SK-N-SH treated with all-trans-retinoic acid at 6 μM for 48 hours (cell line): ENCODE data around the gene VDAC1.

ENCODE experiments used
- ESRRG ChIP-seq: fragments of 250-450 bp; sonication (Bioruptor Pico); IDR thresholded peaks from 2 replicates; pipeline ENCODE4 v1.6.1; 2021; ENCODE audit warnings: mild to moderate bottlenecking
- GLIS3 ChIP-seq: fragments of 250-450 bp; sonication (Bioruptor Pico); IDR thresholded peaks from 2 replicates; pipeline ENCODE4 v1.5.0; 2020; ENCODE audit warnings: mild to moderate bottlenecking, moderate library complexity
- OSR1 ChIP-seq: fragments of 250-450 bp; sonication (Bioruptor Pico); IDR thresholded peaks from 2 replicates; pipeline ENCODE4 v1.8.0; 2022; ENCODE audit warnings: moderate library complexity, mild to moderate bottlenecking, inconsistent platforms
- PATZ1 ChIP-seq: fragments of 250-450 bp; sonication (Bioruptor Pico); IDR thresholded peaks from 2 replicates; pipeline ENCODE4 v1.8.0; 2020; ENCODE audit warnings: mild to moderate bottlenecking, moderate library complexity, borderline replicate concordance
- RARB ChIP-seq: fragments of 250-450 bp; sonication (Bioruptor Pico); IDR thresholded peaks from 2 replicates; pipeline ENCODE4 v1.8.0; 2021; ENCODE audit warnings: mild to moderate bottlenecking, moderate library complexity
- SNAI2 ChIP-seq: fragments of 250-450 bp; sonication (Bioruptor Pico); IDR thresholded peaks from 2 replicates; pipeline ENCODE4 v1.5.0; 2020; ENCODE audit warnings: mild to moderate bottlenecking, moderate library complexity
- TCF4 ChIP-seq: fragments of 250-450 bp; sonication (Bioruptor Pico); IDR thresholded peaks from 2 replicates; pipeline ENCODE4 v1.8.0; 2021; ENCODE audit warnings: mild to moderate bottlenecking, moderate library complexity, borderline replicate concordance
- ZFP3 ChIP-seq: fragments of 250-450 bp; sonication (Bioruptor Pico); IDR thresholded peaks from 2 replicates; pipeline ENCODE4 v1.5.0; 2020; ENCODE audit warnings: mild to moderate bottlenecking, moderate library complexity
- TF ChIP-seq, protein P1 (sequence below): fragments of 250-450 bp; sonication (Bioruptor Pico); IDR thresholded peaks from 2 replicates; pipeline ENCODE4 v1.5.1; 2020; ENCODE audit warnings: low read depth, mild to moderate bottlenecking, moderate library complexity
- TF ChIP-seq, protein P2 (sequence below): fragments of 250-450 bp; sonication (Bioruptor Pico); IDR thresholded peaks from 2 replicates; pipeline ENCODE4 v1.8.0; 2021; ENCODE audit warnings: low read depth, mild to moderate bottlenecking, moderate library complexity, borderline replicate concordance
- TF ChIP-seq, protein P3 (sequence below): fragments of 250-450 bp; sonication (Bioruptor Pico); IDR thresholded peaks from 2 replicates; pipeline ENCODE4 v1.5.0; 2020; ENCODE audit warnings: mild to moderate bottlenecking, moderate library complexity

DNA sequence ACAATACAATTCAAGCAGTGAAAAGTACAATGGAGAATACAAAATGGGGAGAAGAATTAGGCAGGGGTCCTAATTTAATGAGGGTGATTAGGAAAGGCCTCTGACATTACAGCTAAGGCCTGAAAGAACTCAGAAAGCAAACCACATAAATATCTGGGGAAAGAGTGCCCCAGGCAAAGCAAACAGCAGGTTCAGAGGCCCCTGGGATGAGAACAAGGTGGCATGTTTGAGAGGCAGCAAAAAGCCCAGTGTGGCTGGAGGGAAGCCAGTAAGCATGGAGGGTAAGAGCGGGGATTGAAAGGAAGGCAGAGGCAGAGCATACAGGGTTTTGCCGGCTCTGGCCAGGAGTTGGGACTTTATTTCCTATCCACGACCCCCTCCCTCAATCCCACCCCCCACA, 33.4 kb upstream of the VDAC1 start:
- no peak for TF ChIP-seq GLIS3 (CRISPR knock-in tag)
- TF ChIP-seq, protein P1, sequence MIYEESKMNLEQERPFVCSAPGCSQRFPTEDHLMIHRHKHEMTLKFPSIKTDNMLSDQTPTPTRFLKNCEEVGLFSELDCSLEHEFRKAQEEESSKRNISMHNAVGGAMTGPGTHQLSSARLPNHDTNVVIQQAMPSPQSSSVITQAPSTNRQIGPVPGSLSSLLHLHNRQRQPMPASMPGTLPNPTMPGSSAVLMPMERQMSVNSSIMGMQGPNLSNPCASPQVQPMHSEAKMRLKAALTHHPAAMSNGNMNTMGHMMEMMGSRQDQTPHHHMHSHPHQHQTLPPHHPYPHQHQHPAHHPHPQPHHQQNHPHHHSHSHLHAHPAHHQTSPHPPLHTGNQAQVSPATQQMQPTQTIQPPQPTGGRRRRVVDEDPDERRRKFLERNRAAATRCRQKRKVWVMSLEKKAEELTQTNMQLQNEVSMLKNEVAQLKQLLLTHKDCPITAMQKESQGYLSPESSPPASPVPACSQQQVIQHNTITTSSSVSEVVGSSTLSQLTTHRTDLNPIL = no peak
- TF ChIP-seq OSR1 (CRISPR knock-in tag) = no peak
- TF ChIP-seq RARB (CRISPR knock-in tag) = no peak
- TF ChIP-seq SNAI2 (CRISPR knock-in tag) = no peak
- TF ChIP-seq, protein P2, sequence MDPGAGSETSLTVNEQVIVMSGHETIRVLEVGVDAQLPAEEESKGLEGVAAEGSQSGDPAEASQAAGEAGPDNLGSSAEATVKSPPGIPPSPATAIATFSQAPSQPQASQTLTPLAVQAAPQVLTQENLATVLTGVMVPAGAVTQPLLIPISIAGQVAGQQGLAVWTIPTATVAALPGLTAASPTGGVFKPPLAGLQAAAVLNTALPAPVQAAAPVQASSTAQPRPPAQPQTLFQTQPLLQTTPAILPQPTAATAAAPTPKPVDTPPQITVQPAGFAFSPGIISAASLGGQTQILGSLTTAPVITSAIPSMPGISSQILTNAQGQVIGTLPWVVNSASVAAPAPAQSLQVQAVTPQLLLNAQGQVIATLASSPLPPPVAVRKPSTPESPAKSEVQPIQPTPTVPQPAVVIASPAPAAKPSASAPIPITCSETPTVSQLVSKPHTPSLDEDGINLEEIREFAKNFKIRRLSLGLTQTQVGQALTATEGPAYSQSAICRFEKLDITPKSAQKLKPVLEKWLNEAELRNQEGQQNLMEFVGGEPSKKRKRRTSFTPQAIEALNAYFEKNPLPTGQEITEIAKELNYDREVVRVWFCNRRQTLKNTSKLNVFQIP = no peak
- no peak for TF ChIP-seq ZFP3 (CRISPR knock-in tag)
- TF ChIP-seq PATZ1 = no peak
- no peak for TF ChIP-seq ESRRG
- TF ChIP-seq, protein P3, sequence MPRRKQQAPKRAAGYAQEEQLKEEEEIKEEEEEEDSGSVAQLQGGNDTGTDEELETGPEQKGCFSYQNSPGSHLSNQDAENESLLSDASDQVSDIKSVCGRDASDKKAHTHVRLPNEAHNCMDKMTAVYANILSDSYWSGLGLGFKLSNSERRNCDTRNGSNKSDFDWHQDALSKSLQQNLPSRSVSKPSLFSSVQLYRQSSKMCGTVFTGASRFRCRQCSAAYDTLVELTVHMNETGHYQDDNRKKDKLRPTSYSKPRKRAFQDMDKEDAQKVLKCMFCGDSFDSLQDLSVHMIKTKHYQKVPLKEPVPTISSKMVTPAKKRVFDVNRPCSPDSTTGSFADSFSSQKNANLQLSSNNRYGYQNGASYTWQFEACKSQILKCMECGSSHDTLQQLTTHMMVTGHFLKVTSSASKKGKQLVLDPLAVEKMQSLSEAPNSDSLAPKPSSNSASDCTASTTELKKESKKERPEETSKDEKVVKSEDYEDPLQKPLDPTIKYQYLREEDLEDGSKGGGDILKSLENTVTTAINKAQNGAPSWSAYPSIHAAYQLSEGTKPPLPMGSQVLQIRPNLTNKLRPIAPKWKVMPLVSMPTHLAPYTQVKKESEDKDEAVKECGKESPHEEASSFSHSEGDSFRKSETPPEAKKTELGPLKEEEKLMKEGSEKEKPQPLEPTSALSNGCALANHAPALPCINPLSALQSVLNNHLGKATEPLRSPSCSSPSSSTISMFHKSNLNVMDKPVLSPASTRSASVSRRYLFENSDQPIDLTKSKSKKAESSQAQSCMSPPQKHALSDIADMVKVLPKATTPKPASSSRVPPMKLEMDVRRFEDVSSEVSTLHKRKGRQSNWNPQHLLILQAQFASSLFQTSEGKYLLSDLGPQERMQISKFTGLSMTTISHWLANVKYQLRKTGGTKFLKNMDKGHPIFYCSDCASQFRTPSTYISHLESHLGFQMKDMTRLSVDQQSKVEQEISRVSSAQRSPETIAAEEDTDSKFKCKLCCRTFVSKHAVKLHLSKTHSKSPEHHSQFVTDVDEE (CRISPR knock-in tag) = no peak
- TF ChIP-seq TCF4 (CRISPR knock-in tag) = no peak
